Endothelial cell of umbilical vein (primary cell): ENCODE measurements around the gene TAS2R42. TPM values are rescaled to one million over a fixed set of nuclear protein-coding genes. Genes with fewer than 3 reads are reported as not detected.

ENCODE experiments used
- BruUV-seq: library from RNA; stranded (reverse); fragments of 400-500 nt; replicated peaks from 2 replicates; lab custom pipeline; 2021; lab: Mats Ljungman, UMichigan
- CTCF ChIA-PET: fragments of 300-600, 350-600 bp; sonication (Branson Sonifier 250); formaldehyde crosslinking; loops from one replicate; lab custom pipeline; 2021; ENCODE audit warnings: antibody characterized with exemption, inconsistent platforms; lab: Charles Lee
- POLR2A ChIA-PET: fragments of 300-600, 350-600 bp; sonication (Branson Sonifier 250); formaldehyde crosslinking; loops from one replicate; lab custom pipeline; 2021; ENCODE audit warnings: antibody characterized with exemption, inconsistent platforms; lab: Charles Lee
- DNase-seq: peaks from one replicate; pipeline ENCODE4 v3.0.0-alpha.2; 2011; ENCODE audit warnings: low read depth, low spot score
- FAIRE-seq: peaks from 2 replicates; lab custom pipeline; 2011; peaks lifted over from hg19 to GRCh38; lab: Jason Lieb, UNC
- H2AFZ ChIP-seq: 2 replicates; pipeline ENCODE4 v1.6.0; 2012; ENCODE audit warnings: low read depth, low read length, control low read depth, inconsistent platforms
- H3K27ac ChIP-seq: 2 replicates; pipeline ENCODE4 v1.5.1; 2011; ENCODE audit warnings: low read depth, mild to moderate bottlenecking, control low read depth, low read length, moderate library complexity; ENCODE audit not compliant: insufficient read depth
- H3K27me3 ChIP-seq, 2 experiments: 2 replicates each; pipeline versions ENCODE4 v1.6.0 to v1.6.1; 2011; ENCODE audit warnings: low read length in 2 of 2, mixed read lengths in 1 of 2; ENCODE audit not compliant: control insufficient read depth in 2 of 2, insufficient read depth in 2 of 2
- H3K36me3 ChIP-seq, 2 experiments: 2 replicates in 1 of 2; 3 replicates in 1 of 2; pipeline ENCODE4 v1.5.1; 2011; ENCODE audit warnings: low read length in 2 of 2, mild to moderate bottlenecking in 1 of 2, moderate library complexity in 1 of 2; ENCODE audit not compliant: control insufficient read depth in 2 of 2, insufficient read depth in 2 of 2; ENCODE audit errors: extremely low read depth in 1 of 2
- H3K4me1 ChIP-seq: 3 replicates; pipeline ENCODE4 v1.5.1; 2011; ENCODE audit warnings: mild to moderate bottlenecking, low read length; ENCODE audit not compliant: control insufficient read depth, insufficient read depth; ENCODE audit errors: extremely low read depth
- H3K4me2 ChIP-seq: 2 replicates; pipeline ENCODE4 v1.6.1; 2011; ENCODE audit warnings: low read length, control low read depth, mixed read lengths; ENCODE audit not compliant: insufficient read depth
- H3K4me3 ChIP-seq, 3 experiments: fragments of 200-600 bp in 1 of 3; sonication (generic), shearing (Covaris generic) in 1 of 3; replicated peaks in 1 of 3; 2 replicates each; pipeline ENCODE4 v1.5.1; 2011 to 2016; ENCODE audit warnings: control low read depth in 3 of 3, low read length in 3 of 3, mild to moderate bottlenecking in 2 of 3, inconsistent platforms in 1 of 3, low read depth in 1 of 3, moderate library complexity in 1 of 3; ENCODE audit not compliant: insufficient read depth in 1 of 3
- H3K79me2 ChIP-seq: 2 replicates; pipeline ENCODE4 v1.6.0; 2012; ENCODE audit warnings: low read length, inconsistent platforms; ENCODE audit not compliant: control insufficient read depth, insufficient read depth
- H3K9ac ChIP-seq: replicated peaks from 2 replicates; pipeline ENCODE3; 2011; ENCODE audit warnings: low read length, control low read depth; ENCODE audit not compliant: insufficient read depth; ENCODE audit errors: extremely low read depth
- H3K9me1 ChIP-seq: replicated peaks from 3 replicates; pipeline ENCODE4 v1.6.0; 2011; ENCODE audit warnings: mild to moderate bottlenecking, low read length; ENCODE audit not compliant: control insufficient read depth, insufficient read depth; ENCODE audit errors: extremely low read depth
- H3K9me3 ChIP-seq: replicated peaks from 2 replicates; pipeline ENCODE4 v1.5.1; 2012; ENCODE audit warnings: low read length, inconsistent platforms; ENCODE audit not compliant: control insufficient read depth, insufficient read depth
- H4K20me1 ChIP-seq: replicated peaks from 2 replicates; pipeline ENCODE3; 2011; ENCODE audit warnings: mild to moderate bottlenecking, low read length; ENCODE audit not compliant: control insufficient read depth, insufficient read depth; ENCODE audit errors: extremely low read depth
- CTCF ChIP-seq, 2 donors: IDR thresholded peaks; 1 replicate in 1 of 2; 2 replicates in 1 of 2; pipeline ENCODE4 v1.5.1; 2011; ENCODE audit warnings: low read length in 2 of 2, mild to moderate bottlenecking in 2 of 2, moderate library complexity in 2 of 2, control low read depth in 1 of 2, inconsistent platforms in 1 of 2, low read depth in 1 of 2; ENCODE audit not compliant: insufficient read depth in 1 of 2; ENCODE audit errors: extremely low read depth in 1 of 2
- EZH2 ChIP-seq: IDR thresholded peaks from 2 replicates; pipeline ENCODE4 v1.6.1; 2012; ENCODE audit warnings: borderline replicate concordance, low read depth, mild to moderate bottlenecking, moderate library complexity, low read length, inconsistent platforms; ENCODE audit not compliant: severe bottlenecking
- FOS ChIP-seq: IDR thresholded peaks from 2 replicates; pipeline ENCODE4 v1.6.1; 2011; ENCODE audit warnings: mild to moderate bottlenecking, low read length, moderate library complexity, borderline replicate concordance; ENCODE audit not compliant: insufficient read depth
- GATA2 ChIP-seq: IDR thresholded peaks from 2 replicates; pipeline ENCODE4 v1.7.0; 2011; ENCODE audit warnings: low read depth, mild to moderate bottlenecking, moderate library complexity, mixed read lengths, low read length; ENCODE audit not compliant: insufficient read length, insufficient read depth
- JUN ChIP-seq: IDR thresholded peaks from 2 replicates; pipeline ENCODE4 v1.6.1; 2011; ENCODE audit warnings: borderline replicate concordance, low read depth; ENCODE audit not compliant: insufficient read length, insufficient read depth
- MAX ChIP-seq: IDR thresholded peaks from 2 replicates; pipeline ENCODE4 v1.6.1; 2011; ENCODE audit not compliant: insufficient read depth, insufficient read length
- POLR2A ChIP-seq: IDR thresholded peaks from 2 replicates; pipeline ENCODE4 v1.6.1; 2012; ENCODE audit warnings: low read depth, mild to moderate bottlenecking, control low read depth, low read length
- POLR2AphosphoS5 ChIP-seq: IDR thresholded peaks from 2 replicates; pipeline ENCODE4 v1.6.1; 2012; ENCODE audit warnings: low read depth, mild to moderate bottlenecking, control low read depth, low read length, moderate library complexity; ENCODE audit not compliant: insufficient read depth
- dilution Hi-C: fragments of 300-500 bp; cut with MboI; formaldehyde crosslinking; loops from one replicate; pipeline ENCODE4 v1.15.0; 2019; ENCODE audit warnings: low sequenced_read_pairs; ENCODE audit not compliant: extremely low pct_ligation_motif_present
- intact Hi-C: fragments of 100-400 bp; cut with micrococcal nuclease; formaldehyde crosslinking; loops from one replicate; pipeline ENCODE4 v1.10.0; 2022
- polyA plus RNA-seq, 4 experiments: library from polyadenylated mRNA; depleted of rRNA in 3 of 4; stranded (reverse) in 3 of 4; unstranded in 1 of 4; fragments of >200 nt; gene quantifications; 2 replicates each; pipeline versions ENCODE4 v1.2.1 to v1.2.3, GENCODE V29; 2011 to 2012; ENCODE audit warnings: missing spikeins in 1 of 4
- total RNA-seq: library from RNA; stranded (reverse); gene quantifications from 2 replicates; pipeline ENCODE4 v1.2.3, GENCODE V29; 2021

The TAS2R42 gene
- total and polyA plus RNA-seq, 2 donors (not counting 3 experiments of a cell fraction or from before 2014, with no cell fraction given) = not detected

- no peaks in the 10 kb centered on the region for H3K36me3 ChIP-seq
- no TSS peak for BruUV-seq
- H3K9ac ChIP-seq = no peak overlapping the region
- FAIRE-seq = peak; percentile 83
- no peaks in the 10 kb centered on the region for H4K20me1 ChIP-seq
- intact Hi-C loops (loop anchor here (1.0 to 5.0 kb wide), 3 partner anchors 258 to 804 kb away; no protein-coding TSS in a partner anchor), dilution Hi-C loops (loop anchor here (25.0 kb wide), 1 partner anchor 259 kb away; no protein-coding TSS in a partner anchor)
- CTCF ChIA-PET = interaction anchor here (0.6 to 8.1 kb wide), 15 partner anchors 10 to 464 kb away, joined by 3 to 177 read pairs (median 4); no protein-coding TSS in a partner anchor
- no peaks in the 10 kb centered on the region for H3K4me1 ChIP-seq
- no peak overlapping the region for H3K4me3 ChIP-seq
- H3K9me1 ChIP-seq = no peaks in the 10 kb centered on the region
- peaks cover 5 to 13% of the 10 kb centered on the region in 2 experiments for H3K27me3 ChIP-seq
- TF ChIP-seq MAX = no peak
- peak; percentile 80 to 84 for TF ChIP-seq CTCF (IDR thresholded peaks at IDR 0.05; ENCODE audit: extremely low read depth in 1 of 2, insufficient read depth in 1 of 2, low read depth in 1 of 2, low read length in 2 of 2)
- POLR2A ChIA-PET = no interaction called here
- no peaks in the 10 kb centered on the region for H3K79me2 ChIP-seq
- no peak overlapping the region for H3K27ac ChIP-seq
- H2AFZ ChIP-seq = no peak overlapping the region
- DNase-seq = peak; percentile 73
- H3K9me3 ChIP-seq = no peaks in the 10 kb centered on the region
- no peak overlapping the region for H3K4me2 ChIP-seq
Observed at GRCh38 chr12:11228296-11228879, 41.7 kb upstream of the TAS2R42 start.

GRCh38 chr12:11227373-11227772 lies 40.6 kb upstream of the TAS2R42 start:
- ChIA-PET CTCF (interaction anchor here (0.9 to 8.1 kb wide), 5 partner anchors 28 to 455 kb away, joined by 3 to 177 read pairs (median 4); no protein-coding TSS in a partner anchor), POLR2A (no interaction called here)
- no TSS peak for BruUV-seq

More at GRCh38 chr12:11227373-11227772, 40.6 kb upstream of the TAS2R42 start:
- Histone ChIP-seq H3K27me3 (peaks cover 5 to 13% of the 10 kb centered on the region in 2 experiments), H3K27ac (no peak overlapping the region), H4K20me1 (no peaks in the 10 kb centered on the region), H3K9me3 (no peaks in the 10 kb centered on the region), H3K9ac (no peak overlapping the region), H3K4me2 (no peak overlapping the region), H3K9me1 (no peaks in the 10 kb centered on the region), H3K79me2 (no peaks in the 10 kb centered on the region), H2AFZ (no peak overlapping the region), H3K4me3 (no peak overlapping the region), H3K36me3 (no peaks in the 10 kb centered on the region), H3K4me1 (no peaks in the 10 kb centered on the region)
- intact Hi-C loops (loop anchor here (5.0 kb wide), 1 partner anchor 805 kb away; no protein-coding TSS in a partner anchor), dilution Hi-C loops (loop anchor here (25.0 kb wide), 1 partner anchor 260 kb away; no protein-coding TSS in a partner anchor)
- FAIRE-seq (no peak), DNase-seq (no peak)
- no peak for TF ChIP-seq GATA2
- no peak for TF ChIP-seq EZH2
- no peak for TF ChIP-seq POLR2AphosphoS5
- no peak for TF ChIP-seq FOS
- TF ChIP-seq POLR2A = no peak
- TF ChIP-seq JUN = no peak
- TF ChIP-seq CTCF (IDR thresholded peaks at IDR 0.05; ENCODE audit: extremely low read depth in 1 of 2, insufficient read depth in 1 of 2, low read depth in 1 of 2, low read length in 2 of 2) = no peak
- no peak for TF ChIP-seq MAX
